ENCODE data around the gene IGFBP5.
A peak's percentile ranks its signal among the peaks of the same experiment; 100 is the strongest.

Gene IGFBP5

GRCh38 chr2:216643986-216644659 lies 51.2 kb downstream of the IGFBP5 start:
- DNase-seq (ENCODE audit: low spot score) = peak; percentile 72

- DNase-seq (ENCODE audit: low spot score) = no peak
These were observed 57.9 kb downstream of the IGFBP5 start for GRCh38 chr2:216637472-216637871.

- no peak for DNase-seq (ENCODE audit: low spot score)
These were observed 58.5 kb downstream of the IGFBP5 start for GRCh38 chr2:216636551-216637450.

- DNase-seq (ENCODE audit: low spot score) = no peak
These were observed 59.4 kb downstream of the IGFBP5 start for GRCh38 chr2:216635701-216636550.

- no peak for DNase-seq (ENCODE audit: low spot score)
These were observed 60.2 kb downstream of the IGFBP5 start for GRCh38 chr2:216635171-216635570.

- no peak for DNase-seq (ENCODE audit: low spot score)
These were observed 60.8 kb downstream of the IGFBP5 start for GRCh38 chr2:216634370-216635148.

- DNase-seq (ENCODE audit: low spot score) = no peak
These were observed 61.6 kb downstream of the IGFBP5 start for GRCh38 chr2:216633616-216634369.

- DNase-seq (ENCODE audit: low spot score) = no peak
These were observed 62.3 kb downstream of the IGFBP5 start, which contains the start of gene IGFBP2 for GRCh38 chr2:216632952-216633615. Gene IGFBP2, plus strand, starts transcription at chr2:216633420. Its CDS starts 104 bp downstream, at chr2:216633524.

- no peak for DNase-seq (ENCODE audit: low spot score)
These were observed 62.9 kb downstream of the IGFBP5 start for GRCh38 chr2:216632346-216632951.

GRCh38 chr2:216629784-216630183 lies 65.6 kb downstream of the IGFBP5 start:
- no peak for DNase-seq (ENCODE audit: low spot score)

- no peak for DNase-seq (ENCODE audit: low spot score)
These were observed 68.5 kb downstream of the IGFBP5 start for GRCh38 chr2:216626875-216627245.

- DNase-seq (ENCODE audit: low spot score) = no peak
These were observed 69.0 kb downstream of the IGFBP5 start for GRCh38 chr2:216626168-216626874.

- DNase-seq (ENCODE audit: low spot score) = no peak
These were observed 71.1 kb downstream of the IGFBP5 start for GRCh38 chr2:216624251-216624650.

- DNase-seq (ENCODE audit: low spot score) = no peak
These were observed 72.8 kb downstream of the IGFBP5 start for GRCh38 chr2:216622526-216622925.
